ENCODE data around the gene BMP10.

DNA sequence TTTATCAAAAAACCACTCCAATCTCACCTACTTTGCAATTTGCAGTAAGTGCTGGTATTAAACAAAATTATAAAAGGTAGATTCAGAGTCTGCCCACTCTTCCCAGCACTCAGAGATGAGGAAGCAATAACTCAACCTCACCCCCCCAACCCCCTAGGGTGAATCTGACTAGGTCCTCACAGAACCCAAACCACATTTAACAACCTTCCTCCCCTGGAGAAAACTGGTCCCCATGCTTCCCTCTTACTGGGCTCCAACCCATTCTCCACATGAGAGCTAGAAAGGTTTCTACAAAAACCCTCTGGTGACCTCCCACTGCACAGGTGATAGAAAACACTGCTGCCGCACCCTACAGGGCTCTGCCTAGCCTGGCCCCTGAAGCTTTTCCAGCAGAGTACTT lies 40.5 kb upstream of the BMP10 start:
- TF ChIP-seq CTCF (IDR thresholded peaks at IDR 0.05; ENCODE audit: insufficient read depth, low read length) = no peak
- TF ChIP-seq POLR2AphosphoS5 (IDR thresholded peaks at IDR 0.05; ENCODE audit: low read depth) = no peak
- no peak for TF ChIP-seq GABPA (IDR thresholded peaks at IDR 0.05; ENCODE audit: low read depth)
- TF ChIP-seq, protein P1, sequence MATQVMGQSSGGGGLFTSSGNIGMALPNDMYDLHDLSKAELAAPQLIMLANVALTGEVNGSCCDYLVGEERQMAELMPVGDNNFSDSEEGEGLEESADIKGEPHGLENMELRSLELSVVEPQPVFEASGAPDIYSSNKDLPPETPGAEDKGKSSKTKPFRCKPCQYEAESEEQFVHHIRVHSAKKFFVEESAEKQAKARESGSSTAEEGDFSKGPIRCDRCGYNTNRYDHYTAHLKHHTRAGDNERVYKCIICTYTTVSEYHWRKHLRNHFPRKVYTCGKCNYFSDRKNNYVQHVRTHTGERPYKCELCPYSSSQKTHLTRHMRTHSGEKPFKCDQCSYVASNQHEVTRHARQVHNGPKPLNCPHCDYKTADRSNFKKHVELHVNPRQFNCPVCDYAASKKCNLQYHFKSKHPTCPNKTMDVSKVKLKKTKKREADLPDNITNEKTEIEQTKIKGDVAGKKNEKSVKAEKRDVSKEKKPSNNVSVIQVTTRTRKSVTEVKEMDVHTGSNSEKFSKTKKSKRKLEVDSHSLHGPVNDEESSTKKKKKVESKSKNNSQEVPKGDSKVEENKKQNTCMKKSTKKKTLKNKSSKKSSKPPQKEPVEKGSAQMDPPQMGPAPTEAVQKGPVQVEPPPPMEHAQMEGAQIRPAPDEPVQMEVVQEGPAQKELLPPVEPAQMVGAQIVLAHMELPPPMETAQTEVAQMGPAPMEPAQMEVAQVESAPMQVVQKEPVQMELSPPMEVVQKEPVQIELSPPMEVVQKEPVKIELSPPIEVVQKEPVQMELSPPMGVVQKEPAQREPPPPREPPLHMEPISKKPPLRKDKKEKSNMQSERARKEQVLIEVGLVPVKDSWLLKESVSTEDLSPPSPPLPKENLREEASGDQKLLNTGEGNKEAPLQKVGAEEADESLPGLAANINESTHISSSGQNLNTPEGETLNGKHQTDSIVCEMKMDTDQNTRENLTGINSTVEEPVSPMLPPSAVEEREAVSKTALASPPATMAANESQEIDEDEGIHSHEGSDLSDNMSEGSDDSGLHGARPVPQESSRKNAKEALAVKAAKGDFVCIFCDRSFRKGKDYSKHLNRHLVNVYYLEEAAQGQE (IDR thresholded peaks at IDR 0.05; ENCODE audit: insufficient replicate concordance, low read depth) = no peak

Data from HL-60 (cell line).